CD4-positive, alpha-beta T cell treated with Interleukin-4 for 1 hour (primary cell): ENCODE data around the gene BTBD7.
"Not testable (repeated sequence)": the region's sequence is repeated elsewhere in the genome, so short reads cannot be mapped to it uniquely, and the experiment has no call there.

Experiments used
- DNase-seq, 2 donors: peaks; one replicate each; pipeline ENCODE4 v3.0.0-alpha.2; 2020 to 2022

BTBD7 gene, protein sequence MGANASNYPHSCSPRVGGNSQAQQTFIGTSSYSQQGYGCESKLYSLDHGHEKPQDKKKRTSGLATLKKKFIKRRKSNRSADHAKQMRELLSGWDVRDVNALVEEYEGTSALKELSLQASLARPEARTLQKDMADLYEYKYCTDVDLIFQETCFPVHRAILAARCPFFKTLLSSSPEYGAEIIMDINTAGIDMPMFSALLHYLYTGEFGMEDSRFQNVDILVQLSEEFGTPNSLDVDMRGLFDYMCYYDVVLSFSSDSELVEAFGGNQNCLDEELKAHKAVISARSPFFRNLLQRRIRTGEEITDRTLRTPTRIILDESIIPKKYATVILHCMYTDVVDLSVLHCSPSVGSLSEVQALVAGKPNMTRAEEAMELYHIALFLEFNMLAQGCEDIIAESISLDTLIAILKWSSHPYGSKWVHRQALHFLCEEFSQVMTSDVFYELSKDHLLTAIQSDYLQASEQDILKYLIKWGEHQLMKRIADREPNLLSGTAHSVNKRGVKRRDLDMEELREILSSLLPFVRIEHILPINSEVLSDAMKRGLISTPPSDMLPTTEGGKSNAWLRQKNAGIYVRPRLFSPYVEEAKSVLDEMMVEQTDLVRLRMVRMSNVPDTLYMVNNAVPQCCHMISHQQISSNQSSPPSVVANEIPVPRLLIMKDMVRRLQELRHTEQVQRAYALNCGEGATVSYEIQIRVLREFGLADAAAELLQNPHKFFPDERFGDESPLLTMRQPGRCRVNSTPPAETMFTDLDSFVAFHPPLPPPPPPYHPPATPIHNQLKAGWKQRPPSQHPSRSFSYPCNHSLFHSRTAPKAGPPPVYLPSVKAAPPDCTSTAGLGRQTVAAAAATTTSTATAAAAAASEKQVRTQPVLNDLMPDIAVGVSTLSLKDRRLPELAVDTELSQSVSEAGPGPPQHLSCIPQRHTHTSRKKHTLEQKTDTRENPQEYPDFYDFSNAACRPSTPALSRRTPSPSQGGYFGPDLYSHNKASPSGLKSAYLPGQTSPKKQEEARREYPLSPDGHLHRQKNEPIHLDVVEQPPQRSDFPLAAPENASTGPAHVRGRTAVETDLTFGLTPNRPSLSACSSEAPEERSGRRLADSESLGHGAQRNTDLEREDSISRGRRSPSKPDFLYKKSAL

DNA sequence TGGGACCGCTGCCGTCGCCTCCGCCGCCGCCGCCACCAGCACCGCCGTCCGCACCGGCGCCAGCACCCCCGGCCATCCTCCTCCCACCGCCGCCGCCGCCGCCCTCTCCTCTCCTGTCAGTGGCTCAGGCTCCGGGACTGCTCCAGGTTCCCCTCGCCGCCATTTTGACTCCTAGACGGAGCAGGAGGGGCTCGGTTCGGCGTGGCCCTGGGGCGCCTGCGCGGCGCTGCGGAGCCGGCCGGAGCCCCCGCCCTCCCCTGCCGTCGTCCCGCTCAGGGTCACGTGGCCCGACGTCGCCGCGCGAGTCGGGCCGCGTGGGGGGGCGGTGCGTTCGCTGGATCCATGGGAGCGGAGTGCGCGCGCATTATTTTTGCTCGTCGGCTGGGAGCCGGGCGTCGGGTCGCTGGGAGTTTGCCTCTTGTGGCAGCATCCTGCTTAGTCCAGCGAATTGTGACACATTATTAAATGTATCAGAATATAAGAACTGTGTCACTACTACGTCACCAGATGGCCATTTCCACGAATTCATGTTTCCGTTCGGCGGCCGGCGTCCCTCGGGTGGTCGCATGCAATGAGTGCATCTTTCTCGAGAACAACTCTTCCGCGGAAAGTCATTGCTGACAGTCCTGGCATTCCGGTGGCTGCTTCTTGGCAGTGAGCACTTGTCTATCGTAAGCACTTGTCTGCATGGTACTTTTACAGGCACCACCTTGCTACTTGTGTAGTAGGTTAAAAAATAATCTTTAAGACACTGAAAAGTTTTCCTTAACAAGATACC, at the start of gene BTBD7:
TSS of gene BTBD7 (minus strand) at position 184 of the 778 bp plus-strand sequence. CDS start 36,985 bp downstream, outside the sequence.
- DNase-seq, result peak; percentile 95 to 96

DNA sequence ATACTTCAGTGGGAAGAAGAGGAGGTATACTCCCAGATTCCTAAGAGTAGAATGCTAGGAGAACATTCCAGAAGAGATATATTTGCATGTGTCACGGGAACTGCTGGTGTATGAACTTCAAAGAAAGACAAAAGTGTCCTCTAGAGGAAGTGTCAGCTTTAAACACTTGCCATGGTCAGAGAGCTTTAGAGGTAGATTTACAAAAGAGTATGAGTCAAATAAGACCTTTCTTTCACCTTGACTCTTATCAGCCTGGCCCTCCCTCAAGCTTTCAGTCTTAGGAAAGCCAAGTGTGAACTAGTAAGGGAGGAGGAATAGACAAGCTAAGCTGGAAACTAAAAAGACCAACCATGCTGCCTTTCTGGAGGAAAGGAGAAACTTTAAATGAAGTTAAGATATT, 48.8 kb upstream of the BTBD7 start:
- no peak for DNase-seq

GRCh38 chr14:93379831-93380230, 47.0 kb upstream of the BTBD7 start:
- DNase-seq, result no peak

GRCh38 chr14:93375673-93376156, 42.9 kb upstream of the BTBD7 start:
- peak; percentile 8 to 68 for DNase-seq

- peak; percentile 5 to 15 for DNase-seq
Observed at GRCh38 chr14:93369713-93370266, 37.0 kb upstream of the BTBD7 start.

DNA sequence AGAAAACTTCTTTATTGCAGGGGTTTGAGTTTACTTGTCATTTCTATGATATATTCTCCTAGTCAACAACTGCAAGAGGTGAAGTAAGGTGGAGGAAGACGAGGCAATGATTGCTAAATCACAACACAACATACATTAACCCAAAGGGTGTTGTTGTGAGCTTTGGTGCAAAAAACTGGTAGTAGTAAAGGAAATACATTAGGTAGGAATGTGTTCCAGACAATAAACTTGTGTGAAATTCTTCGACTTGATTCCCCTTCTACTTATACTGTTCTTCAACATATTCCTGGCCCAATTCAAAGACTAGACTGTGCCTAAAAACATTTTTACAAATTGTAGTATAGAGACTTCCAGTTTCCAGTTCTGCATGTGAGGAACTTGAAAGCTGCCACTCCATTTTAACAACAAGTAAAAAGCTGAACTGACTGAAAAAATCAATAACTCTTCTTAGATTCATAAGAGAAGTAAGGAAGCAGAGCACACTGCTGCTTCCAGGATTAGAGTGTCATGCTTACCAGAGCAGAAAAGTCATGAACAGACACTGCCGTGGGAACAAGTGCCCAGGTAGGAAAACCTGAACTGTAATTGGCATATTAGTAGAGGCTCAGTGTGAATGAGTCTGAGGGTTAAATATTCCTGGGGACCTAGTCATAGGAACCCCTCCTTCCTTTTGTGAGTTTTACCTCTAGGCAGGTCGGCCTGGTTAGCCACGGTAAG, 36.3 kb upstream of the BTBD7 start:
- no peak for DNase-seq

DNA sequence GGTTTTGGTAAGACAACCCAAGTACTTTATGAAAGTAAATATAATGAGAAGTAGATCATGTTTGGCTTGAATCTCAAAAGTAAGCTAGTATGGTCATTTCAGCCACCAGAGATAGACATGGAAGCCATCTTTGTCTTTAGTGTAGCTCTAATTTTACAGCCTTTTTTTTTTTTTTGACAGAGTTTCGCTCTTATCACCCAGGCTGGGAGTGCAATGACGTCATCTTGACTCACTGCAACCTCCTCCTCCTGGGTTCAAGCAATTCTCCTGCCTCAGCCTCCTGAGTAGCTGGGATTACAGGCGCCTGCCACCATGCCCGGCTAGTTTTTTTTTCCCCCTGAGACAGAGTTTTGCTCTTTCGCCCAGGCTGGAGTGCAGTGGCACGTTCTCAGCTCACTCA, 22.0 kb upstream of the BTBD7 start:
- not testable (repeated sequence) for DNase-seq

DNA sequence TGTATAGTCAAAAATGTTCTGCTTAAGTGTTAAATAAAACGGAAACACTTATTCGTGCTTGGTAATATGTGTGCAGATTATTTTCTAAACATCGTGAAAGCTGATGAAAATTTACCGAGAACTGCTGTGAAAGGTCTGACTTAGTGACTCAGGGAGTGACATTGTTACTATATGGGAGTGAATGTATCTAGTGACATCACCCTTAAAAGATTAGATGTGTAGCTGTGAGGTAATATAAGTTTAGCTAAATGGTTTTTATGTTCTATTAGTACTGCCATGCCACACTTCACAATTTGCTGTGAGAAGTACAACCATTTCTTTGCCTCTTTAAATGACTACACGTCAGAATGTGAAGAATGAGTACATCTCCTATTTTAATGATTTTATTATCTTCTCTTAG, 15.5 kb upstream of the BTBD7 start:
- DNase-seq, result no peak

DNA sequence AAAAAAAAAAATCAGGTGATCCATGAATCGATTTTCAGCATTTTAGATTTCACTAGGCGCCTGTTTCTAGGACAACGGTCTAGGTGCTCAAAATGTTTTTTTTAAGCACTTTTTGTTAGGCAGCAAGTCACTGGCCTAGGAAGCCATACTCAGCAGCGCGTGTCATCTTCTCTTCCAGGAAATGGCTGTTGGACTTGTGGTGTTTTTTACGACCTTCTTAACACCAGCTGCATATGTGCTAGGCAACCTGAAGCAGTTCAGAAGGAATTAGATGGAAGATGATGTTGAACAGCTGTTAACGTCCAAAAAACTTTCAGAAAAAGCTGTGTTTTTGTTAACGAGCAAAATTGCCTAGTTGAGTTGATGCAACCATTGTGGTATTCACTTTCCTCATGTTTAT, 15.0 kb upstream of the BTBD7 start:
- no peak for DNase-seq

- DNase-seq, result no peak
Observed at GRCh38 chr14:93346926-93347721, 14.3 kb upstream of the BTBD7 start, which contains the start of gene COX8C. Gene COX8C (plus strand): TSS chr14:93347182. CDS start chr14:93347269, 87 bp downstream.

DNA sequence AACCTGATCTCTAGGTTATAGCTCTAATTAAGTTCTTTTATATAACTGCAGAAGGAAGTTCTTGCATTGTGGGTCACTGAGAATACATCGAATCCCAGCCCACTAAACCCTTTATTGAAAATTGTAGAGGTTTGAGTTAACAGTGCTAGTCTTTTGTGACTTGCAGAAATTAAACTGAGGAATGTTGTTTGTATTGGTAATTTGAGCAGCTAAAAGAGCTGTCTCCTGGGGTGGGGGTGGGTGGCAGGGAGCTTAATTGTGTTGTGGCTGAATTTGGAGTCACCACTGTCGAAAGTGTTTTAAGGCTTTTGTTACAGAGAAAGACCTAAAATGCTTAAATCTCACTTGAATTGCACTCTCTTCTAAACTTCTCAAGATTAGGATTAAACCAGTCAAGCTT, 11.0 kb upstream of the BTBD7 start:
- no peak for DNase-seq

GRCh38 chr14:93343266-93343665, 10.4 kb upstream of the BTBD7 start:
- DNase-seq, result no peak

GRCh38 chr14:93337884-93338283, 5.0 kb upstream of the BTBD7 start:
- no peak for DNase-seq

DNA sequence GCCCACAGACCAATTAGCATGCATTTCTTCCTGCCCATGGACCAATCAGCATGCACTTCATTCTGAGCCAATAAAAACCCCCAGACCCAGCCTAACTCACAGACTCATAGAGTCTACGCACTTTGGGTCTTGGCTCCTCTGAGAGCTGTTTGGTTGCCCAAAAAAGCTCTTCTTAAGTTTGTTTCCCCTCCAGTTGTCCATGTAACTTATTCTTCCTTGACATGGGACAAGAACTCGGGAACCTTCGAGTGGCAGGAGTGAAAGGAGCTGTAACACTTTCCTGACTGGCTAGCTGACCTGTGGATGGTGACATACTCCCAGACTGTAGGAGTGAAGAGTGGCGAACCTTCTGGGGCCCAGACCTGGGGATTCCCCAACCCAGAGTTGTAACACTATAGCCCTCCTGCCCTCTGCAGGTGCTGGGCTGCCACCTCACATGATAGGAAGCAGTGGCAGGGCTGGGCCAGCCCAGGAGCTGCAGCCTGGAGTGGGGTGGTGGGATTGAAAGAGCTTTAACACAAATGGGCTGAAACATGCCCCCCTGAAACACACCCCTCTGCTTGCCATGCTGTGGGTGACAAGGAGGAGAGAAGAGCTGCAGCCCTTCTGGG, 4.4 kb upstream of the BTBD7 start:
- no peak for DNase-seq

DNA sequence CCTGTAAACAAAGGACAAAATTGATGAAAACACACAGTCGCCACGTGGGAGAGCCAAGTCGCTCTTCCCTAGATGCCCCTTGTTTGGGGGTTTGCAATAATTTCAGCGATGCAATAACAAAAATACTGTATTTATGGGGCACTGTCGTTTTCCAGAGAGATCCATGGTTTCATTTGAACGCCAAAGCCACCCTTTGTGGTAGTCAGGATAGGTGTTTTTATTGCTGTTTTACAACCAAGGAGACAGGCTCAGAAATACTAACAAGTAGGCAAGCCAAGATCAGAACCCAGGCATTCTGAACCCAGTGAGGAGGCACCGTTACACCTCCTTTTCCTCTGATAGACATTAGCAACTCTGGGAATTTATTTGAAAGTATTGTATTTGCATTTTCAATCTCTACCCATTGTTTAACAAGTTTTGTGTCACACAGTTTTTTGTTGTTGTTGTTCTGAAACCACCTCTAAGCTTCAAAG, 831 bp upstream of the BTBD7 start:
- DNase-seq, result peak in 1 of 2 donors; percentile 17

DNA sequence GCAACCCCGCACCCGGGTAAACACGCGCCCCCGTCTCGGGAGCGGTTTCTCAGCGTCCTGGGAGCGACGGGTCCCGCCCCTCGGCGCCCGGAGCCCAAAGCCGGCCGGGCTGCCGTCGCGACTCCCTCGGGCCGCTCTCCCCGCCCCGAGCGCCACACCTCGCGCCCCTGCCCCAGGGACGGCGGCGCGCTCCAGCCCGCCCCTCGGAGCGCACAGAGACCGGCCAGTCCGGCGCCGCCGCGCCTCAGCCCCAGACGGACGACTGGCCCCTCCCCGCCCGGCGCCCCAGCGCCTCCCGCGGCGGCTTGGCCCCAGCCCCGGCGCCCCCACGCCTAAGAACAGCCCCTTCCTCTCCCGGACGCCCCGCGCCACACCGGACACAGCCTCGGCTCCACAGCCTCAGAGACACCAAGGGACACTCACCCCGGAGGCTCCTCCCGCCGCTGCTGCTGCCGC, 411 bp downstream of the BTBD7 start:
- no peak for DNase-seq

DNA sequence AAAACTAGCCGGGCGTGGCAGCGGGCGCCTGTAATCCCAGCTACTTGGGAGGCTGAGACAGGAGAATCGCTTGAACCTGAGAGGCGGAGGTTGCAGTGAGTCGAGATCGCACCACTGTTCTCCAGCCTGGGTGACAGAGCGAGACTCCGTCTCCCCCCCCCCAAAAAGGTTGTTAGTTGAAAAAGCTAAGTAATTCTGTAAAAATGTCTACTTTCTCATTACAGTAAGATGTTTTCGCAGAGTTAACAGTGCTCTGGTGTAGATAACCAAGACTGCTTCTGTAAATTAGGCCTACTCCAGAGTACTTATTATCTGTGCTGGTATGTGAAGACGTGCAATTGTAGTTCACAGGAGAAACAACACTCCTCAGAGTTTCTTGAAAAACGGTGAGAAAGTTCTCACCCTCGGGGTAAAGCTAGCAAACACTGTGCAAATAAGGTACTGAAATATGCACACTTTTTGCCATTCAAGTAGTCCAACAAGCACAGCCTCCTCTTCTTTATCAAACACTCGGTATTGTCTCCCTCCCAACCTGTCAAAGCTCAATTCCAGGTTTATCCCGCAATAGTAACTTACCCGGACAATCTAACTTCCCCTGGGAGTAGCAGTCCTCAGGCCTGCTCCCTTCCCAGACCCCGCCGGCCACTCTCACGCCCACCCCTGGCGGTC, 974 bp downstream of the BTBD7 start:
- no peak for DNase-seq

GRCh38 chr14:93331002-93331727, 1.7 kb downstream of the BTBD7 start:
- no peak for DNase-seq
